22Rv1 (cell line): Measurements from ENCODE around the gene FRMD3.

Experiments used
- CTCF ChIP-seq: fragments of 450-650 bp; IDR thresholded peaks from 2 replicates; pipeline ENCODE4 v1.5.1; 2017; ENCODE audit warnings: mild to moderate bottlenecking
- ZFX ChIP-seq: fragments of 450-650 bp; IDR thresholded peaks from 2 replicates; pipeline ENCODE4 v1.6.1; 2017; ENCODE audit warnings: antibody characterized with exemption, borderline replicate concordance

- no peak for TF ChIP-seq CTCF
- no peak for TF ChIP-seq ZFX
Measured at GRCh38 chr9:83563360-83563759, 25.2 kb upstream of the FRMD3 start.
